Stomach (tissue), 4 donors: ENCODE measurements around the gene CSNK2B.

Experiments used
- CTCF ChIP-seq, 7 experiments: fragments of 450-650 bp in 4 of 7; fragments of 200-600 bp in 3 of 7; sonication (generic) in 3 of 7; IDR thresholded peaks; one replicate each; pipeline ENCODE4 v1.5.1; 2016 to 2019; ENCODE audit warnings: antibody characterized with exemption in 7 of 7, control low read depth in 2 of 7, mild to moderate bottlenecking in 1 of 7
- EP300 ChIP-seq: sonication (generic); formaldehyde crosslinking; IDR thresholded peaks from one replicate; pipeline ENCODE4 v1.6.1; 2017; ENCODE audit warnings: antibody characterized with exemption
- POLR2A ChIP-seq, 4 donors: fragments of 450-650 bp; IDR thresholded peaks; one replicate each; pipeline ENCODE4 v1.6.1; 2016; ENCODE audit warnings: antibody characterized with exemption in 4 of 4, control low read depth in 2 of 4, mild to moderate bottlenecking in 1 of 4, moderate library complexity in 1 of 4
- POLR2AphosphoS5 ChIP-seq, 3 donors: sonication (generic); formaldehyde crosslinking; IDR thresholded peaks; one replicate each; pipeline ENCODE4 v1.6.1; 2016; ENCODE audit warnings: antibody characterized with exemption in 3 of 3

GRCh38 chr6:31701666-31702404 is 36.0 kb downstream of the CSNK2B start:
- TF ChIP-seq CTCF (IDR thresholded peaks at IDR 0.05) = no peak
- TF ChIP-seq POLR2A (IDR thresholded peaks at IDR 0.05) = no peak
- TF ChIP-seq POLR2AphosphoS5 (IDR thresholded peaks at IDR 0.05) = no peak
- TF ChIP-seq EP300 = no peak
